Measurements from ENCODE around the gene BCOR. TPM values are rescaled to one million over a fixed set of nuclear protein-coding genes. Genes with fewer than 3 reads are reported as not detected.

Gene BCOR
- total and polyA plus RNA-seq, 2 of the 13 experiments (the other 11 are each of a cell fraction or from before 2014, with no cell fraction given): 14.3 to 15.2 TPM

GRCh38 chrX:40063555-40063954 lies 34.2 kb downstream of the BCOR start:
- no peaks in the 10 kb centered on the region for H3K27me3 ChIP-seq (ENCODE audit: control insufficient read depth in 1 of 2, insufficient read depth in 2 of 2, low read length in 2 of 2)
- H3K27ac ChIP-seq (ENCODE audit: extremely low read length, insufficient read depth, low read length): no peak overlapping the region
- no peak for DNase-seq (ENCODE audit: low spot score)
- peaks cover 13 to 45% of the 10 kb centered on the region in 2 experiments for H3K36me3 ChIP-seq (replicated peaks in 1 of 2; ENCODE audit: control insufficient read depth in 1 of 2, insufficient read depth in 2 of 2, low read length in 2 of 2)
- H2AFZ ChIP-seq (ENCODE audit: low read length): no peak overlapping the region
- 0 out of 2 replicates have a peak, but pooled peaks cover 4% of the 10 kb centered on the region for H4K20me1 ChIP-seq (ENCODE audit: insufficient read depth, low read length)
- no peak for ATAC-seq
- H3K79me2 ChIP-seq (ENCODE audit: insufficient read depth, low read length): no peaks in the 10 kb centered on the region
- no peak for FAIRE-seq
- in situ Hi-C loops (cut with HindIII; ENCODE audit: extremely low pct_ligation_motif_present, low pct_unique_long_range_greater_than_20kb): no loop called here
- no peaks in the 10 kb centered on the region for H3K9me3 ChIP-seq (ENCODE audit: low read length)
- TF ChIP-seq, protein P1, sequence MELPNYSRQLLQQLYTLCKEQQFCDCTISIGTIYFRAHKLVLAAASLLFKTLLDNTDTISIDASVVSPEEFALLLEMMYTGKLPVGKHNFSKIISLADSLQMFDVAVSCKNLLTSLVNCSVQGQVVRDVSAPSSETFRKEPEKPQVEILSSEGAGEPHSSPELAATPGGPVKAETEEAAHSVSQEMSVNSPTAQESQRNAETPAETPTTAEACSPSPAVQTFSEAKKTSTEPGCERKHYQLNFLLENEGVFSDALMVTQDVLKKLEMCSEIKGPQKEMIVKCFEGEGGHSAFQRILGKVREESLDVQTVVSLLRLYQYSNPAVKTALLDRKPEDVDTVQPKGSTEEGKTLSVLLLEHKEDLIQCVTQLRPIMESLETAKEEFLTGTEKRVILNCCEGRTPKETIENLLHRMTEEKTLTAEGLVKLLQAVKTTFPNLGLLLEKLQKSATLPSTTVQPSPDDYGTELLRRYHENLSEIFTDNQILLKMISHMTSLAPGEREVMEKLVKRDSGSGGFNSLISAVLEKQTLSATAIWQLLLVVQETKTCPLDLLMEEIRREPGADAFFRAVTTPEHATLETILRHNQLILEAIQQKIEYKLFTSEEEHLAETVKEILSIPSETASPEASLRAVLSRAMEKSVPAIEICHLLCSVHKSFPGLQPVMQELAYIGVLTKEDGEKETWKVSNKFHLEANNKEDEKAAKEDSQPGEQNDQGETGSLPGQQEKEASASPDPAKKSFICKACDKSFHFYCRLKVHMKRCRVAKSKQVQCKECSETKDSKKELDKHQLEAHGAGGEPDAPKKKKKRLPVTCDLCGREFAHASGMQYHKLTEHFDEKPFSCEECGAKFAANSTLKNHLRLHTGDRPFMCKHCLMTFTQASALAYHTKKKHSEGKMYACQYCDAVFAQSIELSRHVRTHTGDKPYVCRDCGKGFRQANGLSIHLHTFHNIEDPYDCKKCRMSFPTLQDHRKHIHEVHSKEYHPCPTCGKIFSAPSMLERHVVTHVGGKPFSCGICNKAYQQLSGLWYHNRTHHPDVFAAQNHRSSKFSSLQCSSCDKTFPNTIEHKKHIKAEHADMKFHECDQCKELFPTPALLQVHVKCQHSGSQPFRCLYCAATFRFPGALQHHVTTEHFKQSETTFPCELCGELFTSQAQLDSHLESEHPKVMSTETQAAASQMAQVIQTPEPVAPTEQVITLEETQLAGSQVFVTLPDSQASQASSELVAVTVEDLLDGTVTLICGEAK (IDR thresholded peaks at IDR 0.05): no peak
- TF ChIP-seq, protein P1 (CRISPR knock-in tag; IDR thresholded peaks at IDR 0.05): no peak
- no peak for TF ChIP-seq ZNF430 (CRISPR knock-in tag; IDR thresholded peaks at IDR 0.05)
- no peak for TF ChIP-seq HNRNPK (IDR thresholded peaks at IDR 0.05; ENCODE audit: low read depth, low read length, poor library complexity, severe bottlenecking)
- no peak for TF ChIP-seq ZIK1 (CRISPR knock-in tag; IDR thresholded peaks at IDR 0.05; ENCODE audit: borderline replicate concordance, low read depth)
- no peak for TF ChIP-seq ZNF441 (CRISPR knock-in tag; IDR thresholded peaks at IDR 0.05; ENCODE audit: borderline replicate concordance)
- no peak for TF ChIP-seq ZNF7 (CRISPR knock-in tag; IDR thresholded peaks at IDR 0.05)
- no peak for TF ChIP-seq ZNF251 (CRISPR knock-in tag; IDR thresholded peaks at IDR 0.05)
- TF ChIP-seq, protein P2, sequence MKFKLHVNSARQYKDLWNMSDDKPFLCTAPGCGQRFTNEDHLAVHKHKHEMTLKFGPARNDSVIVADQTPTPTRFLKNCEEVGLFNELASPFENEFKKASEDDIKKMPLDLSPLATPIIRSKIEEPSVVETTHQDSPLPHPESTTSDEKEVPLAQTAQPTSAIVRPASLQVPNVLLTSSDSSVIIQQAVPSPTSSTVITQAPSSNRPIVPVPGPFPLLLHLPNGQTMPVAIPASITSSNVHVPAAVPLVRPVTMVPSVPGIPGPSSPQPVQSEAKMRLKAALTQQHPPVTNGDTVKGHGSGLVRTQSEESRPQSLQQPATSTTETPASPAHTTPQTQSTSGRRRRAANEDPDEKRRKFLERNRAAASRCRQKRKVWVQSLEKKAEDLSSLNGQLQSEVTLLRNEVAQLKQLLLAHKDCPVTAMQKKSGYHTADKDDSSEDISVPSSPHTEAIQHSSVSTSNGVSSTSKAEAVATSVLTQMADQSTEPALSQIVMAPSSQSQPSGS (CRISPR knock-in tag; IDR thresholded peaks at IDR 0.05): no peak
- TF ChIP-seq, protein P3, sequence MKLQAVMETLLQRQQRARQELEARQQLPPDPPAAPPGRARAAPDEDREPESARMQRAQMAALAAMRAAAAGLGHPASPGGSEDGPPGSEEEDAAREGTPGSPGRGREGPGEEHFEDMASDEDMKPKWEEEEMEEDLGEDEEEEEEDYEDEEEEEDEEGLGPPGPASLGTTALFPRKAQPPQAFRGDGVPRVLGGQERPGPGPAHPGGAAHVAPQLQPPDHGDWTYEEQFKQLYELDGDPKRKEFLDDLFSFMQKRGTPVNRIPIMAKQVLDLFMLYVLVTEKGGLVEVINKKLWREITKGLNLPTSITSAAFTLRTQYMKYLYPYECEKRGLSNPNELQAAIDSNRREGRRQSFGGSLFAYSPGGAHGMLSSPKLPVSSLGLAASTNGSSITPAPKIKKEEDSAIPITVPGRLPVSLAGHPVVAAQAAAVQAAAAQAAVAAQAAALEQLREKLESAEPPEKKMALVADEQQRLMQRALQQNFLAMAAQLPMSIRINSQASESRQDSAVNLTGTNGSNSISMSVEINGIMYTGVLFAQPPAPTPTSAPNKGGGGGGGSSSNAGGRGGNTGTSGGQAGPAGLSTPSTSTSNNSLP (IDR thresholded peaks at IDR 0.05; ENCODE audit: low read depth, low read length): no peak
- no peak for TF ChIP-seq ARID2 (CRISPR knock-in tag; IDR thresholded peaks at IDR 0.05; ENCODE audit: borderline replicate concordance)
- no peak for TF ChIP-seq FOXP1 (IDR thresholded peaks at IDR 0.05)
- TF ChIP-seq FOXP1 (CRISPR knock-in tag; IDR thresholded peaks at IDR 0.05): no peak
- ChIA-PET POLR2A (no interaction called here), CTCF (ENCODE audit: low intra/inter-chr PET ratio, low total read pairs) (no interaction called here)
- no TSS peak for BruUV-seq (replicated peaks)
- intact Hi-C loops (cut with micrococcal nuclease; ENCODE audit: unreplicated experiment): no loop called here
- no peak overlapping the region for H3K4me2 ChIP-seq (ENCODE audit: low read depth, low read length)
- no peak overlapping the region for H3K4me3 ChIP-seq (replicated peaks in 1 of 3; ENCODE audit: insufficient read depth in 1 of 3, low read depth in 2 of 3, low read length in 3 of 3)
- peaks cover 9% of the 10 kb centered on the region for H3K4me1 ChIP-seq (ENCODE audit: insufficient read depth, low read length)
- no peak overlapping the region for H3K9ac ChIP-seq (ENCODE audit: insufficient read depth, low read depth, low read length)
- WGBS (ENCODE audit: low lambda C conversion rate): 100% methylated on average over 5 of the region's 7 CpGs
